Body of pancreas (tissue), 4 donors: Measurements from ENCODE around the gene ZBED3.

Source experiments
- POLR2A ChIP-seq, 3 donors: fragments of 450-650 bp; IDR thresholded peaks; one replicate each; pipeline ENCODE4 v1.6.1; 2016; ENCODE audit warnings: antibody characterized with exemption in 3 of 3, mild to moderate bottlenecking in 2 of 3
- TF ChIP-seq, protein P1 (sequence below), 7 experiments: fragments of 450-650 bp in 4 of 7; fragments of 200-600 bp in 3 of 7; sonication (generic) in 3 of 7; IDR thresholded peaks; one replicate each; pipeline ENCODE4 v1.5.1; 2016 to 2019; ENCODE audit warnings: antibody characterized with exemption in 7 of 7

DNA sequence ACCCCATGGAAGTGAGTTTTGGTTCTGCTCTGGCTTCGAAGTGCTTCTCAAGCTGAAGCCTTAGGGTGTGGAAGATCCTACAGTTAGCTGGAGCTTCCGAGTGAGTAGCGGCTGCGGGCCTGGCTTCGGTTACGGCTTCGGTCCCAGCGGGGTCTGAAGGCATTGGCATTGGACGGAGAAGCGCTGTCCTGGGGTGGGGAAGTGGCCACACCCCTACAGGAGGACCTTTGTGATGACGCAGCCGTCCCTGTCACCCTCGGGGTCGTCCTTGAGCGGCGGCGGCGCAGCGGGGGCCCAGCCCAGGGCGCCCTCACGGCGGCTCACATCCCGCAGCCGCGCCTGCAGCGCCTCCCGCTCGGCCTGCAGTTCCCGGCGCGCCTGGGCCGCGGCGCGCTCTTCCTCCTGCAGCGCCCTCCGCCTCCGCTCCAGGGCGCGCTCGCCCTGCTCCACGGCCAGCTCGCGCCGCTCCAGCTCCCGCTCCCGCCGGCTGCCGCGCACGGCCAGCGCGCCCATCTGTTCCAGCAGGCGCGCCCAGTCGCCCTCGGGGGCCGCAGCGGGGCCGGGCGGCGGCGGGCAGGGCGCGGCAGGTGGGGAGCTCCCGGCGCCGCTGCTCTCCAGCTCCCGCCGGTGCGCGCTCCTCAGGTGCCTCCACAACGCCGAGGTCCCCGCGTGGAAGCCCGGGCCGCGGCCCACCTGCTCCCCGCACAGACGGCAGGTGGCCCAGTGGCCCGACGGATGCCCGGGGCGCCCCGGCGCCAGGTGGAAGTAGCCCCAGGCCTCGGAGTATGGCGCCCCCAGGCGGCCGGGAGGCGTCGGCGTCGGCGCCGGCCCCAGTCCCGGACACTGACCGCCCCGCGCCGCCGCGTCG lies 9.9 kb downstream of the ZBED3 start:
- no peak for TF ChIP-seq POLR2A (IDR thresholded peaks at IDR 0.05)
- TF ChIP-seq, protein P1, sequence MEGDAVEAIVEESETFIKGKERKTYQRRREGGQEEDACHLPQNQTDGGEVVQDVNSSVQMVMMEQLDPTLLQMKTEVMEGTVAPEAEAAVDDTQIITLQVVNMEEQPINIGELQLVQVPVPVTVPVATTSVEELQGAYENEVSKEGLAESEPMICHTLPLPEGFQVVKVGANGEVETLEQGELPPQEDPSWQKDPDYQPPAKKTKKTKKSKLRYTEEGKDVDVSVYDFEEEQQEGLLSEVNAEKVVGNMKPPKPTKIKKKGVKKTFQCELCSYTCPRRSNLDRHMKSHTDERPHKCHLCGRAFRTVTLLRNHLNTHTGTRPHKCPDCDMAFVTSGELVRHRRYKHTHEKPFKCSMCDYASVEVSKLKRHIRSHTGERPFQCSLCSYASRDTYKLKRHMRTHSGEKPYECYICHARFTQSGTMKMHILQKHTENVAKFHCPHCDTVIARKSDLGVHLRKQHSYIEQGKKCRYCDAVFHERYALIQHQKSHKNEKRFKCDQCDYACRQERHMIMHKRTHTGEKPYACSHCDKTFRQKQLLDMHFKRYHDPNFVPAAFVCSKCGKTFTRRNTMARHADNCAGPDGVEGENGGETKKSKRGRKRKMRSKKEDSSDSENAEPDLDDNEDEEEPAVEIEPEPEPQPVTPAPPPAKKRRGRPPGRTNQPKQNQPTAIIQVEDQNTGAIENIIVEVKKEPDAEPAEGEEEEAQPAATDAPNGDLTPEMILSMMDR (IDR thresholded peaks at IDR 0.05): peak in 4 of 7 experiments; percentile 9 to 44 (median 34)
